VCaP (cell line): ENCODE measurements around the gene RPTOR.
A peak's percentile ranks its signal among the peaks of the same experiment; 100 is the strongest.

Source experiments
- H3K27ac ChIP-seq: fragments of 450-650 bp; 2 replicates; pipeline ENCODE4 v1.5.1; 2017
- TF ChIP-seq, protein P1 (sequence below): fragments of 450-650 bp; conservative IDR thresholded peaks from 2 replicates; pipeline ENCODE4 v1.5.1; 2017; ENCODE audit warnings: mild to moderate bottlenecking, moderate library complexity

Gene RPTOR

DNA sequence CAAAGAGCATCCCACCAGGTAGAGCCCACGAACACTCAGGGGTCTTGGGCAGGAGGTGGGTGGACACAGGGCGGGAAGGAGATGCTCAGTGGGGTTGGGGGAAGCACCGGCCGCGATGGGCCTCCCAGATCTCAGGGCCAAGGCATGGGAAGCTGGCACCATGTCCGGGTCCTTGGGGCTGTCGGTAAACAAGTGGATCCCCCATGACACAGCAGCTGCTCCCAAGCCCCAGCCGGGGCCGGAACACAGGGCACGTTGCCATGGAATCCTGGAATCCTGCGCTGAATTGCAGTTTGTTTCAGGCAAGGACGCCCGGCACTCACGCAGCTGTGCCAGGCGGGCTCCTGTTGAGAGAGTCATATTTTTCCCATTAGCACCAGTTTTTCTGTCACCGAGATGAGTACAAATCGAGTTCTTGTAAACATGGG lies 424.0 kb downstream of the RPTOR start:
- no peak overlapping the region for H3K27ac ChIP-seq
- TF ChIP-seq, protein P1, sequence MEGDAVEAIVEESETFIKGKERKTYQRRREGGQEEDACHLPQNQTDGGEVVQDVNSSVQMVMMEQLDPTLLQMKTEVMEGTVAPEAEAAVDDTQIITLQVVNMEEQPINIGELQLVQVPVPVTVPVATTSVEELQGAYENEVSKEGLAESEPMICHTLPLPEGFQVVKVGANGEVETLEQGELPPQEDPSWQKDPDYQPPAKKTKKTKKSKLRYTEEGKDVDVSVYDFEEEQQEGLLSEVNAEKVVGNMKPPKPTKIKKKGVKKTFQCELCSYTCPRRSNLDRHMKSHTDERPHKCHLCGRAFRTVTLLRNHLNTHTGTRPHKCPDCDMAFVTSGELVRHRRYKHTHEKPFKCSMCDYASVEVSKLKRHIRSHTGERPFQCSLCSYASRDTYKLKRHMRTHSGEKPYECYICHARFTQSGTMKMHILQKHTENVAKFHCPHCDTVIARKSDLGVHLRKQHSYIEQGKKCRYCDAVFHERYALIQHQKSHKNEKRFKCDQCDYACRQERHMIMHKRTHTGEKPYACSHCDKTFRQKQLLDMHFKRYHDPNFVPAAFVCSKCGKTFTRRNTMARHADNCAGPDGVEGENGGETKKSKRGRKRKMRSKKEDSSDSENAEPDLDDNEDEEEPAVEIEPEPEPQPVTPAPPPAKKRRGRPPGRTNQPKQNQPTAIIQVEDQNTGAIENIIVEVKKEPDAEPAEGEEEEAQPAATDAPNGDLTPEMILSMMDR, result no peak

DNA sequence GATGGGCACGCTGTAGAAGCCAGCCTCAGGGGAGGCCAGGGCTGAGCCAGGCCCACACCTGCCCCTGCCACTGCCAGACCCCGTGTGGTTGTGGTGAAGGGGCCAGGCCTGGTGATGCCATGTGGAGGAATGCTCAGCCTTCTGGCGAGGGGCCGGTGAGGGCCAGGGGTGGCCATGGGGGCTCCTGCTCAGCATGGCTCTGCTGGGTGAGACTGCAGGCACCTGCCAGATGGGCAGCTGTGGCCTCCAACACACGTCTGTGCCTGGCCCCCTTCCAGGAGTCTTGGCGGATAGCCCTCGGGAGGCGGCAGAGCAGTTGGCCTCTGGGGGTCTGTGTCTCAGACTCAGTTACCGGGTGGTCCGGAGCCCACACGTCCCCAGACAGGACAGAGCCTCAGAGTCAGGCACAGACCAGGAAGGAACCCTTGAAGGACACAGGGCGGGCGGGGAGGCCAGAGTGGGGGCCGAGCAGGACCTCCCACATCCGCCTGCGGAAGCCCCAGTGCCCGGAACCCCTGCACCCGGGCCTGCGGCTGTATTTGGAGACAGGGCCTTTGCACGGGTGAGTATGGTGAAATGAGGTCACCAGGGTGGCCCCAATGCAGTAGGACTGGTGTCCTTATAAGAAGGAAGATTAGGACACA lies 424.5 kb downstream of the RPTOR start:
- no peak overlapping the region for H3K27ac ChIP-seq
- TF ChIP-seq, protein P1, result no peak

DNA sequence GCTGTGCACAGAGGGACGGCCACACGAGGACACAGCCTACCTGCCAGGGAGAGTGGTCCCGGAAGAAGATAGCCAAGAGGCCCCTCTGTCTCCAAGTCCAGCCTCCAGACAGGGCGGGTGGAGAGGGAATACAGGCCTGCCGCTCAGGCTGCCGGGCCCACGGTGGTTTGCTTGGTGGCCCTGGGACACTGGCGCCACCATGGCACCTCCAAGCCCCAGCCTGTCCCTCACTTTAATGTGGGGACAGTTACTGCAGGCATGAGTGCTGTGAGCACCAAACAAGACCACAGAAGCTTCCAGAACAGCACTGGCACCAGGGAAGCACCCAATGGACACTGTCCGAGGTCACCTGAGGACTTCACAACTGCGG lies 425.0 kb downstream of the RPTOR start:
- no peak overlapping the region for H3K27ac ChIP-seq
- TF ChIP-seq, protein P1, result no peak

DNA sequence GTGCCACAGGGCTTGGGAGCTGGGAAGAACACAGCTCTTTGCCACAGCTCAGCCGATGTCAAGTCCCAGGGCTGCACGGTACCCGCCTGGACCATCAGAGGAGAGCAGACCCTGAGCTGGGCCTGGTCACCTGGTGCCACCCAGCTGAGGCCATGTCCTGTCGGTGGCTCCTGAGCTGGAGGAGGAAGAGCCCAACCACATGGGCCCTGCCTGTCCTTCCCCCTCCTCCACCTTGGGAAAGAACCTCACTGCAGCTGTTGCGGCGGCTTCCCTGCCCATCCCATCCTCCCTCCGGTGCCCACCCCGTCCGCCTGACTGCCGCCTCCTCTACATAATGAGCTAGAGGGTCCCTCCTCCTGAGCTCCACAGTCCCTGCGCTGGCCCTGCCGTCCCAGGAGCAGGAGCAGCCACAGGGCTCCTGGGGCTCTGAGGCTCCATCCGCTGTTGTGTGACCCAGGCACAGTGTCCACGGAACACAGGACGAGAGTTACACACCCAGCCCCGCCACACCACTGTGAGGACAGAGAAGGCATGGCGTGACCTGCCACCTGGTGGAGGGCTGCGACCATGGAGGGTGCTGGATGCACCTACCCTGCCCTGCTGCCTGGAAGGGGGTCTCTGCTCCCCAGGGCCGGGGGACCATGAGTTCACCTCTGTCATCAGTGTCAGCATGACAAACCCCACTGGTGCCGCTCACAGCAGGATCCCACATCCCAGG lies 425.6 kb downstream of the RPTOR start:
- TF ChIP-seq, protein P1, result peak; percentile 83
- H3K27ac ChIP-seq, result no peak overlapping the region

DNA sequence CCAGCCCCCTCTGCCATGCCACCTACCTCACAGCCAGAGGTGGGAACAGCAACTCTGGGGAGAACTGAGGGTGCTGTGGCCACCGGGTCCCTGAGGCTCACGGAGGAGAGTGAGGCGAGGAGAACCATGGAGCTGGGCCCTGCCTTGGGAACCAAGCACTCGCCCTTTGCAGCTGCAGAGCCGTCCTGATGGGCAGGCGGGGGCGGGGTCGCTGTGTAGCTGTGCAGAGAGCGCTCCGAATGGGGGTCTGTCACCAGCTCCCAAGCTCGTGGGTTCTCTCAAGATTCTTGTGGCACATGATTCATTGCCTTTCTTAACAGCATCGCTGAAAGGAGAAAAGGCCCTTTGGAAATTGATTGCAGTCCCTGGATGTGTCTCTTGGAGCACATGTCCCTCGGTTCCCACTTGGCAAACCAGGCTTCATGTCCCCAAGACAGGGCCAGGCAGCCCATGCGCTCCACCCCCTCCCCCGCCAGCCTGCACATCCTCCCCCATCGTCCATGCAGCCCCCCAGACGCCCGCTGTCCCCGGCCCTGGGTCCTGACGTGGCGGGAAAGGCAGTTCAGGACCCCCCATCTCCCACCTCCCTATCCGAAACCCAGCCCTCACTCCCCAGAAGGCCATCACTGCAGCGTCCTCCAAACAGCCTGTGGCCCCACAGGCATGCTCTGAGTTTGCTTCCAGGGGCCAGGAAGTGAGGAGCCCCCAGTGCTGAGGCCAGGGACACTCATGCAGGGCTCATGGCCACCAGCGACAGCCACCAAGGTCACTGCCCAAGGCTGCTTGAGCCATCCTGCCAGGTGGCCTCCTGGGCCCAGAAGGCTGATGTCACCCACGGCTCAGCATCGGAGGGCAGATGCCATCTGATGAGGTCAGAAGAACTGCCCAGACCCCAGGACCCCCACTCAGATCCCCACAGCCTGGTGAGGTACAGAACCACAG lies 426.4 kb downstream of the RPTOR start:
- TF ChIP-seq, protein P1, result peak; percentile 58
- H3K27ac ChIP-seq, result no peak overlapping the region

DNA sequence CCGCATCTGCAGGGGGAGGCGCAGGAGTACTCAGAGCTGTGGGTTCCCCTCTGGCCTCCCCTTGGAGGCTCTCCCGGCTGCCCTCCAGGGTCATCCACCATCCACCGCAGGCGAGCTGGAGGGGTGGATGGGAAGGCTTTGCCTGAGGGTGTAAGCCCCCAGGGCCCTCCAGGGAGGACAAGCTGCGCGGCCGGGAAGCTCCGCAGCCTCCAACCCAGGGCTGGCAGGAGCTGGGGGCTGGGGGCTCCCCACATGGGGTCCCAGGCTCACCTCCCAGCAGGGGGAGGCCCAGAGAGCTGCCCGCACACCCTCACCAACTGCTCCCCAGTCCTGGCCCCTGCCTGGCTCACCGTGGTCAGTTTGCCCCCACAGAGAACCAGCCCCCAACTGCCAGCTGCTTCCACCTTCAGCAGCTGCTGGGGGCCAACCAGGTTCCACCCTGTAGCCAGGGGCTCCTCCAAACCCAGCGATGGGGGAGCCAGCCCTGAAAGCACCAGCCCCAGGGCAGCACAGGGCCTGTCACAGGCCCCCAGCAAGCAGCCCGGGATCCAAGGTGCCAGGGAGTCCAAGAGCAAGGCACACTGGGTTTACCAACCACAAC lies 427.2 kb downstream of the RPTOR start:
- TF ChIP-seq, protein P1, result no peak

More for the DNA sequence above, 427.2 kb downstream of the RPTOR start:
- no peak overlapping the region for H3K27ac ChIP-seq
